Measurements from ENCODE around the gene EGF.

EGF gene

GRCh38 chr4:109886303-109886702, 26.4 kb upstream of the EGF start:
- DNase-seq (ENCODE audit: low read depth) = no peak
- H3K4me3 ChIP-seq (ENCODE audit: control insufficient read depth, low read depth, low read length) = no peak overlapping the region
- TF ChIP-seq CTCF (conservative IDR thresholded peaks at IDR 0.05; ENCODE audit: control insufficient read depth, insufficient read depth, low read depth, low read length) = no peak

- TF ChIP-seq CTCF (conservative IDR thresholded peaks at IDR 0.05; ENCODE audit: control insufficient read depth, insufficient read depth, low read depth, low read length) = no peak
- no peak for DNase-seq (ENCODE audit: low read depth)
- no peak overlapping the region for H3K4me3 ChIP-seq (ENCODE audit: control insufficient read depth, low read depth, low read length)
These were observed 25.6 kb upstream of the EGF start for GRCh38 chr4:109887071-109887470.

DNA sequence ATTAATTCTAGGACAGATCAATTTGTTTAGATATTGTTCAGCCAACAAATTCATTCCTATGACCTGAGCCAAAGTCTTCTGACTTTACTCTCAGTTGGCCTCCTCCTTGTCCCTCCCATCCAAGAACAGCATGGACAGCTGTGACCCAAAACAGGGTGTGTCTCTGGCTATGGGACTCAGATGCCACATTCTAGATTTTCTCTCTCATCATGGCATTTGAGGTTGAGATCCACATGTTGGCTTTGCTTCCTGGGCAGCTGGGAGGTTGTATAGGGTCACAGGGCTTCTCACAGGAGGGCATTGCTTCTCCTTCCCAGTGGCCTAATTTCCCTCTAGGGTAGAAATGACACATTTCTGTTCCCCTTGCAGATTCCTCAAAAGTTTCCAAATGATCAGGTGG, 22.6 kb upstream of the EGF start:
- TF ChIP-seq CTCF (conservative IDR thresholded peaks at IDR 0.05; ENCODE audit: control insufficient read depth, insufficient read depth, low read depth, low read length) = no peak
- H3K4me3 ChIP-seq (ENCODE audit: control insufficient read depth, low read depth, low read length) = no peak overlapping the region
- DNase-seq (ENCODE audit: low read depth) = no peak

GRCh38 chr4:109902559-109903251, 10.0 kb upstream of the EGF start:
- DNase-seq (ENCODE audit: low read depth) = no peak
- H3K4me3 ChIP-seq (ENCODE audit: control insufficient read depth, low read depth, low read length) = no peak overlapping the region
- TF ChIP-seq CTCF (conservative IDR thresholded peaks at IDR 0.05; ENCODE audit: control insufficient read depth, insufficient read depth, low read depth, low read length) = no peak

- TF ChIP-seq CTCF (conservative IDR thresholded peaks at IDR 0.05; ENCODE audit: control insufficient read depth, insufficient read depth, low read depth, low read length) = no peak
- no peak for DNase-seq (ENCODE audit: low read depth)
These were observed 4.0 kb upstream of the EGF start for GRCh38 chr4:109908731-109909130.

DNA sequence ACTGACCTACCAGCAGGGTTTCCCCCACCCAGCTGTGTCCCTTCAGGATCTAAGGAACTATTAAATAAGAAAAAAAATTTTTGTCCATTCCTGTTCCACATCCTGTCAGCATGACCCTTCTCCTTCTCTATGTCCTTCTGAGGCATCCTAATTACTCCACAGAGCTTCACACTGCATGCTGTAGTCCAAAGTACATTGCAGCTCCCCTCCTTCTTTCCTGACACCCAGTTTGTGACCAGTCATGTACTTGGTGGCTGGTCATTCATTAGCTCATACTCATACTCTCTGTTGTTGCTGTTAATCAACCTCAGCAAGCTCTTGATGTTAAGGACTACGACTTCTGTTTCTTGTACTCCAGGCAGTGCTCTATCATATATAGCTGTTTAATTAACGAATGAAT, 2.4 kb upstream of the EGF start:
- H3K4me3 ChIP-seq (ENCODE audit: control insufficient read depth, low read depth, low read length) = no peak overlapping the region
- no peak for TF ChIP-seq CTCF (conservative IDR thresholded peaks at IDR 0.05; ENCODE audit: control insufficient read depth, insufficient read depth, low read depth, low read length)
- DNase-seq (ENCODE audit: low read depth) = no peak

More at GRCh38 chr4:109908731-109909130, 4.0 kb upstream of the EGF start:
- no peak overlapping the region for H3K4me3 ChIP-seq (ENCODE audit: control insufficient read depth, low read depth, low read length)
